ENCODE results near the gene NKG7. TPM values are rescaled to one million over a fixed set of nuclear protein-coding genes. Genes with fewer than 3 reads are reported as not detected.

NKG7 gene
- total and polyA plus RNA-seq, 2 of the 13 experiments (the other 11 are each of a cell fraction or from before 2014, with no cell fraction given): 0.40 TPM; not detected in 1

DNA sequence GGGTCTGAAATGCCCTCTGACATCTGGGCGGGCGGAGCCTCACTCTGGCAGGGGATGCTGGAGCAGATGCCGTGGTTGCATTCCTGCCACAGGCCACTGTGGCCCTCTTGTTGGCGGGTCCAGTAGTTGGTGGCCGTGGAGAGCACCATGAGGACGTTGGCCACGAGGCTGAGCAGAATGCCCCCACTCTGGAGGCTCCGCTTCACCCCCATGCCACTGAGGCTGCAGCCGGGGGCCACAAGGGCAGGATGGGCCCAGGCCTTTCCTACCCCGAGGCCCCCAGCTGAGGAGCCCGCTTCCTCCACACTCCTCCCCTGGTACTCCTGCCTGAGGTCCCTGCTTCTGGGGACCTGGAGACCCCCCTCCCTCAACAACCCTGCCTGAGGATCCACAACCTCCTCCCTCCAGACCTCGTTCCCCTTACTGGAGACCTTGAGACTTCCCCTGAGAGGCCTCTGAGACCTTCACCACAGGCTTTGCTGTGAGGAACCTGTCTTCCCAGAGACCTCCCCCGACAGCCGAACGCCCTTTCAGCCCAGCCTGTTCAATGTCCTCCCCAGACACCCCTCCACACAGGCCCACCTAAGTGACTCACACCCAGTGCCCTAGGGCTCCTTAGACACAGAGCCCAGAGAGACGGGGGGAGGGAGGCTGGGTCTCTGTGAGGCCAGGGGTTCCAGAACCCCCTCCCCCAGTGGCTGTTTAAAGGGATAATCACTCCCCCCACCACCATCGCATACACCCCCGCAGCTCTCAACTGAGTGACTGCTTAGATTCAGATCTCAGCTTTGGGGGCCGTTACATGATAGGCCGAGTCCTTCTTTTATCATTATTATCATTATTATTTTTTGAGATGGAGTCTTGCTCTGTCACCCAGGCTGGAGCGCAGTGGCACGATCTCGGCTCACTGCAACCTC lies 3.8 kb downstream of the NKG7 start, which contains the start of gene CLDND2 (continued):
- TF ChIP-seq ZNF484 (CRISPR knock-in tag; IDR thresholded peaks at IDR 0.05; ENCODE audit: borderline replicate concordance, low read depth) (no peak), ZC3H13 (CRISPR knock-in tag; IDR thresholded peaks at IDR 0.05) (peak; percentile 18; the same call in 1 of the 2 replicates), HNRNPL (IDR thresholded peaks at IDR 0.05; ENCODE audit: low read depth, low read length) (0 out of 2 replicates have a peak, but pooled peaks have one; percentile 44), ZNF20 (CRISPR knock-in tag; IDR thresholded peaks at IDR 0.05) (0 out of 2 replicates have a peak, but pooled peaks have one; percentile 29), HOXA9 (CRISPR knock-in tag; IDR thresholded peaks at IDR 0.05; ENCODE audit: borderline replicate concordance) (0 out of 2 replicates have a peak, but pooled peaks have one; percentile 21), NFRKB (IDR thresholded peaks at IDR 0.05) (no peak), TEAD3 (CRISPR knock-in tag; optimal IDR thresholded peaks at IDR 0.05; ENCODE audit: borderline replicate concordance) (peak; percentile 6), SAFB2 (CRISPR knock-in tag; IDR thresholded peaks at IDR 0.05; ENCODE audit: borderline replicate concordance, low read depth) (peak; percentile 8; the same call in 1 of the 2 replicates), RFX1 (IDR thresholded peaks at IDR 0.05) (no peak), SMAD1 (CRISPR knock-in tag; IDR thresholded peaks at IDR 0.05; ENCODE audit: borderline replicate concordance, low read depth) (peak; percentile 2; the same call in 1 of the 2 replicates), ATAD3A (CRISPR knock-in tag; IDR thresholded peaks at IDR 0.05) (no peak)
- TF ChIP-seq, protein P1, sequence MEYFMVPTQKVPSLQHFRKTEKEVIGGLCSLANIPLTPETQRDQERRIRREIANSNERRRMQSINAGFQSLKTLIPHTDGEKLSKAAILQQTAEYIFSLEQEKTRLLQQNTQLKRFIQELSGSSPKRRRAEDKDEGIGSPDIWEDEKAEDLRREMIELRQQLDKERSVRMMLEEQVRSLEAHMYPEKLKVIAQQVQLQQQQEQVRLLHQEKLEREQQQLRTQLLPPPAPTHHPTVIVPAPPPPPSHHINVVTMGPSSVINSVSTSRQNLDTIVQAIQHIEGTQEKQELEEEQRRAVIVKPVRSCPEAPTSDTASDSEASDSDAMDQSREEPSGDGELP (IDR thresholded peaks at IDR 0.05; ENCODE audit: borderline replicate concordance, low read depth): 0 out of 2 replicates have a peak, but pooled peaks have one; percentile 5
- TF ChIP-seq, protein P2, sequence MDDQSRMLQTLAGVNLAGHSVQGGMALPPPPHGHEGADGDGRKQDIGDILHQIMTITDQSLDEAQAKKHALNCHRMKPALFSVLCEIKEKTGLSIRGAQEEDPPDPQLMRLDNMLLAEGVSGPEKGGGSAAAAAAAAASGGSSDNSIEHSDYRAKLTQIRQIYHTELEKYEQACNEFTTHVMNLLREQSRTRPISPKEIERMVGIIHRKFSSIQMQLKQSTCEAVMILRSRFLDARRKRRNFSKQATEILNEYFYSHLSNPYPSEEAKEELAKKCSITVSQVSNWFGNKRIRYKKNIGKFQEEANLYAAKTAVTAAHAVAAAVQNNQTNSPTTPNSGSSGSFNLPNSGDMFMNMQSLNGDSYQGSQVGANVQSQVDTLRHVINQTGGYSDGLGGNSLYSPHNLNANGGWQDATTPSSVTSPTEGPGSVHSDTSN (CRISPR knock-in tag; IDR thresholded peaks at IDR 0.05; ENCODE audit: borderline replicate concordance): 0 out of 2 replicates have a peak, but pooled peaks have one; percentile 9
- TF ChIP-seq, protein P3, sequence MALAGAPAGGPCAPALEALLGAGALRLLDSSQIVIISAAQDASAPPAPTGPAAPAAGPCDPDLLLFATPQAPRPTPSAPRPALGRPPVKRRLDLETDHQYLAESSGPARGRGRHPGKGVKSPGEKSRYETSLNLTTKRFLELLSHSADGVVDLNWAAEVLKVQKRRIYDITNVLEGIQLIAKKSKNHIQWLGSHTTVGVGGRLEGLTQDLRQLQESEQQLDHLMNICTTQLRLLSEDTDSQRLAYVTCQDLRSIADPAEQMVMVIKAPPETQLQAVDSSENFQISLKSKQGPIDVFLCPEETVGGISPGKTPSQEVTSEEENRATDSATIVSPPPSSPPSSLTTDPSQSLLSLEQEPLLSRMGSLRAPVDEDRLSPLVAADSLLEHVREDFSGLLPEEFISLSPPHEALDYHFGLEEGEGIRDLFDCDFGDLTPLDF (CRISPR knock-in tag; IDR thresholded peaks at IDR 0.05): no peak
- TF ChIP-seq, protein P4, sequence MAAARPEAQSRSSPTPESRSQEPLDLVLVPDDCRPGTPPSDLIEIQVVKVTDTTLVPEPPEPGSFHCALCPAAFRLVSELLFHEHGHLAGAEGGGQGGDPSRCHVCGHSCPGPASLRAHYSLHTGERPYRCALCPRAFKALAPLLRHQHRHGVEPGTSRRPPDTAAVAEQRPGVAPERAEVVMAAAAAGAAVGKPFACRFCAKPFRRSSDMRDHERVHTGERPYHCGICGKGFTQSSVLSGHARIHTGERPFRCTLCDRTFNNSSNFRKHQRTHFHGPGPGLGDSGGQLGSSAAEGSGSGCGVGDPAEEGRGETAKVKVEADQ (CRISPR knock-in tag; IDR thresholded peaks at IDR 0.05; ENCODE audit: borderline replicate concordance): no peak

Data from HepG2 (cell line).